Measurements from ENCODE around the gene RXFP2.

DNA sequence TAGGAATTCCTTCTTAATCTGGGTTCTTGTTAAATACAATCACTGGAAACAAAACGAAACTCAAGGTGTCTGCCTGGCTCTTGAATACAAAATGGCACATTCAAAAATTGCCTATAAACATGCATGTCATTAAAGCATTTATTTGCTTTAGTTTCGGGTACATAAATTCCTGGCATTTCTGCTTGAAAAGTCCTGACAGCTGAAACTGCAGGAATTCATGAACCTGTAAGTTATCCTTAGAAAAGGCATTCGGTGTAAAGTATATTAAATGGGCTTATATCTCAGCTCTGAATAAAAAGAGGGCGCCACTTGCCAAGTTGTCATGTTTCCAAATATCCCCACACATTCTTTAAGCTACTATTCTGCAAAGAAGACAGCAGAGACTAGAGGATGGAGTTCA is 32.9 kb downstream of the RXFP2 start:
- TF ChIP-seq, protein P1, sequence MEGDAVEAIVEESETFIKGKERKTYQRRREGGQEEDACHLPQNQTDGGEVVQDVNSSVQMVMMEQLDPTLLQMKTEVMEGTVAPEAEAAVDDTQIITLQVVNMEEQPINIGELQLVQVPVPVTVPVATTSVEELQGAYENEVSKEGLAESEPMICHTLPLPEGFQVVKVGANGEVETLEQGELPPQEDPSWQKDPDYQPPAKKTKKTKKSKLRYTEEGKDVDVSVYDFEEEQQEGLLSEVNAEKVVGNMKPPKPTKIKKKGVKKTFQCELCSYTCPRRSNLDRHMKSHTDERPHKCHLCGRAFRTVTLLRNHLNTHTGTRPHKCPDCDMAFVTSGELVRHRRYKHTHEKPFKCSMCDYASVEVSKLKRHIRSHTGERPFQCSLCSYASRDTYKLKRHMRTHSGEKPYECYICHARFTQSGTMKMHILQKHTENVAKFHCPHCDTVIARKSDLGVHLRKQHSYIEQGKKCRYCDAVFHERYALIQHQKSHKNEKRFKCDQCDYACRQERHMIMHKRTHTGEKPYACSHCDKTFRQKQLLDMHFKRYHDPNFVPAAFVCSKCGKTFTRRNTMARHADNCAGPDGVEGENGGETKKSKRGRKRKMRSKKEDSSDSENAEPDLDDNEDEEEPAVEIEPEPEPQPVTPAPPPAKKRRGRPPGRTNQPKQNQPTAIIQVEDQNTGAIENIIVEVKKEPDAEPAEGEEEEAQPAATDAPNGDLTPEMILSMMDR (IDR thresholded peaks at IDR 0.05; ENCODE audit: insufficient read depth, low read length): no peak
- TF ChIP-seq POLR2AphosphoS5 (IDR thresholded peaks at IDR 0.05; ENCODE audit: low read depth) (no peak), GABPA (IDR thresholded peaks at IDR 0.05; ENCODE audit: low read depth) (no peak)
- TF ChIP-seq, protein P2, sequence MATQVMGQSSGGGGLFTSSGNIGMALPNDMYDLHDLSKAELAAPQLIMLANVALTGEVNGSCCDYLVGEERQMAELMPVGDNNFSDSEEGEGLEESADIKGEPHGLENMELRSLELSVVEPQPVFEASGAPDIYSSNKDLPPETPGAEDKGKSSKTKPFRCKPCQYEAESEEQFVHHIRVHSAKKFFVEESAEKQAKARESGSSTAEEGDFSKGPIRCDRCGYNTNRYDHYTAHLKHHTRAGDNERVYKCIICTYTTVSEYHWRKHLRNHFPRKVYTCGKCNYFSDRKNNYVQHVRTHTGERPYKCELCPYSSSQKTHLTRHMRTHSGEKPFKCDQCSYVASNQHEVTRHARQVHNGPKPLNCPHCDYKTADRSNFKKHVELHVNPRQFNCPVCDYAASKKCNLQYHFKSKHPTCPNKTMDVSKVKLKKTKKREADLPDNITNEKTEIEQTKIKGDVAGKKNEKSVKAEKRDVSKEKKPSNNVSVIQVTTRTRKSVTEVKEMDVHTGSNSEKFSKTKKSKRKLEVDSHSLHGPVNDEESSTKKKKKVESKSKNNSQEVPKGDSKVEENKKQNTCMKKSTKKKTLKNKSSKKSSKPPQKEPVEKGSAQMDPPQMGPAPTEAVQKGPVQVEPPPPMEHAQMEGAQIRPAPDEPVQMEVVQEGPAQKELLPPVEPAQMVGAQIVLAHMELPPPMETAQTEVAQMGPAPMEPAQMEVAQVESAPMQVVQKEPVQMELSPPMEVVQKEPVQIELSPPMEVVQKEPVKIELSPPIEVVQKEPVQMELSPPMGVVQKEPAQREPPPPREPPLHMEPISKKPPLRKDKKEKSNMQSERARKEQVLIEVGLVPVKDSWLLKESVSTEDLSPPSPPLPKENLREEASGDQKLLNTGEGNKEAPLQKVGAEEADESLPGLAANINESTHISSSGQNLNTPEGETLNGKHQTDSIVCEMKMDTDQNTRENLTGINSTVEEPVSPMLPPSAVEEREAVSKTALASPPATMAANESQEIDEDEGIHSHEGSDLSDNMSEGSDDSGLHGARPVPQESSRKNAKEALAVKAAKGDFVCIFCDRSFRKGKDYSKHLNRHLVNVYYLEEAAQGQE (IDR thresholded peaks at IDR 0.05; ENCODE audit: insufficient replicate concordance, low read depth): no peak
